ENCODE results near the gene PIP4K2A. TPM values are rescaled to one million over a fixed set of nuclear protein-coding genes. Genes with fewer than 3 reads are reported as not detected.
A peak's percentile ranks its signal among the peaks of the same experiment; 100 is the strongest.

PIP4K2A gene
- total RNA-seq, 2 experiments from 2014 or later: 161 to 163 TPM

- POLR2A ChIA-PET: no interaction called here
- H3K36me3 Mint-ChIP-seq (ENCODE audit: low read depth): peaks cover 75% of the 10 kb centered on the region
- peak; percentile 31 for DNase-seq
- CTCF ChIA-PET: interaction anchor here (0.7 kb wide), 1 partner anchor 117 kb away, joined by 3 read pairs; no protein-coding TSS in a partner anchor
- H3K27ac Mint-ChIP-seq: peak overlapping the region; percentile 78
- H3K27me3 Mint-ChIP-seq: no peaks in the 10 kb centered on the region
- H3K4me3 Mint-ChIP-seq: no peak overlapping the region
- peaks cover 72% of the 10 kb centered on the region for H3K4me1 Mint-ChIP-seq
- H3K9me3 Mint-ChIP-seq: peaks cover 3% of the 10 kb centered on the region
Observed at GRCh38 chr10:22606164-22606614, 108.2 kb downstream of the PIP4K2A start.

- H3K4me3 Mint-ChIP-seq: no peak overlapping the region
- CTCF ChIA-PET: interaction anchor here (0.9 to 1.2 kb wide), 2 partner anchors 8 to 49 kb away, joined by 3 read pairs; no protein-coding TSS in a partner anchor
- no peaks in the 10 kb centered on the region for H3K27me3 Mint-ChIP-seq
- H3K36me3 Mint-ChIP-seq (ENCODE audit: low read depth): peaks cover 76% of the 10 kb centered on the region
- no peak for DNase-seq
- peak overlapping the region; percentile 71 for H3K27ac Mint-ChIP-seq
- POLR2A ChIA-PET: no interaction called here
- H3K4me1 Mint-ChIP-seq: peaks cover 72% of the 10 kb centered on the region
- peaks cover 2% of the 10 kb centered on the region for H3K9me3 Mint-ChIP-seq
Observed at GRCh38 chr10:22605168-22605567, 109.2 kb downstream of the PIP4K2A start.

GRCh38 chr10:22604344-22605126 lies 109.8 kb downstream of the PIP4K2A start:
- Mint-ChIP-seq H3K27ac (peak overlapping the region; percentile 71), H3K36me3 (ENCODE audit: low read depth) (peaks cover 76% of the 10 kb centered on the region), H3K27me3 (no peaks in the 10 kb centered on the region), H3K4me3 (no peak overlapping the region), H3K4me1 (peaks cover 73% of the 10 kb centered on the region), H3K9me3 (no peaks in the 10 kb centered on the region)
- no peak for DNase-seq
- ChIA-PET POLR2A (no interaction called here), CTCF (interaction anchor here (0.9 to 1.2 kb wide), 2 partner anchors 9 to 50 kb away, joined by 3 read pairs; no protein-coding TSS in a partner anchor)

GRCh38 chr10:22603581-22603980 lies 110.8 kb downstream of the PIP4K2A start:
- no peak overlapping the region for H3K4me3 Mint-ChIP-seq
- no peak for DNase-seq
- ChIA-PET CTCF (interaction anchor here (1.1 kb wide), 1 partner anchor 10 kb away, joined by 3 read pairs; no protein-coding TSS in a partner anchor), POLR2A (no interaction called here)
- no peak overlapping the region for H3K27ac Mint-ChIP-seq
- H3K9me3 Mint-ChIP-seq: no peaks in the 10 kb centered on the region
- peaks cover 74% of the 10 kb centered on the region for H3K36me3 Mint-ChIP-seq (ENCODE audit: low read depth)
- no peaks in the 10 kb centered on the region for H3K27me3 Mint-ChIP-seq
- H3K4me1 Mint-ChIP-seq: peaks cover 76% of the 10 kb centered on the region

- ChIA-PET CTCF (interaction anchor here (0.6 to 1.7 kb wide), 4 partner anchors 8 to 590 kb away, joined by 3 read pairs; no protein-coding TSS in a partner anchor), POLR2A (no interaction called here)
- Mint-ChIP-seq H3K27ac (peak overlapping the region; percentile 71), H3K4me1 (peaks cover 82% of the 10 kb centered on the region), H3K9me3 (no peaks in the 10 kb centered on the region), H3K36me3 (ENCODE audit: low read depth) (peaks cover 76% of the 10 kb centered on the region), H3K4me3 (no peak overlapping the region), H3K27me3 (no peaks in the 10 kb centered on the region)
- no peak for DNase-seq
Observed at GRCh38 chr10:22601618-22602017, 112.8 kb downstream of the PIP4K2A start.

GRCh38 chr10:22599636-22600228 lies 114.6 kb downstream of the PIP4K2A start:
- DNase-seq: no peak
- CTCF ChIA-PET: interaction anchor here (0.7 to 1.4 kb wide), 2 partner anchors 19 to 60 kb away, joined by 4 read pairs; no protein-coding TSS in a partner anchor
- Mint-ChIP-seq H3K4me3 (no peak overlapping the region), H3K27ac (peak overlapping the region; percentile 71), H3K27me3 (no peaks in the 10 kb centered on the region), H3K4me1 (peaks cover 70% of the 10 kb centered on the region), H3K36me3 (ENCODE audit: low read depth) (peaks cover 72% of the 10 kb centered on the region), H3K9me3 (no peaks in the 10 kb centered on the region)
- POLR2A ChIA-PET: no interaction called here

GRCh38 chr10:22599048-22599561 lies 115.3 kb downstream of the PIP4K2A start:
- H3K4me1 Mint-ChIP-seq: peaks cover 66% of the 10 kb centered on the region
- no peak for DNase-seq
- POLR2A ChIA-PET: no interaction called here
- peaks cover 68% of the 10 kb centered on the region for H3K36me3 Mint-ChIP-seq (ENCODE audit: low read depth)
- H3K27me3 Mint-ChIP-seq: no peaks in the 10 kb centered on the region
- H3K4me3 Mint-ChIP-seq: no peak overlapping the region
- peak overlapping the region; percentile 54 for H3K27ac Mint-ChIP-seq
- H3K9me3 Mint-ChIP-seq: no peaks in the 10 kb centered on the region
- CTCF ChIA-PET: no interaction called here

GRCh38 chr10:22598478-22598877 lies 115.9 kb downstream of the PIP4K2A start:
- CTCF ChIA-PET: no interaction called here
- Mint-ChIP-seq H3K4me3 (no peak overlapping the region), H3K9me3 (no peaks in the 10 kb centered on the region), H3K27ac (no peak overlapping the region), H3K4me1 (peaks cover 60% of the 10 kb centered on the region), H3K36me3 (ENCODE audit: low read depth) (peaks cover 66% of the 10 kb centered on the region), H3K27me3 (no peaks in the 10 kb centered on the region)
- POLR2A ChIA-PET: no interaction called here
- no peak for DNase-seq

- H3K27me3 Mint-ChIP-seq: no peaks in the 10 kb centered on the region
- CTCF ChIA-PET: interaction anchor here (0.5 to 1.3 kb wide), 2 partner anchors 14 to 36 kb away, joined by 3 read pairs; no protein-coding TSS in a partner anchor
- no peak for DNase-seq
- POLR2A ChIA-PET: no interaction called here
- no peaks in the 10 kb centered on the region for H3K9me3 Mint-ChIP-seq
- peaks cover 66% of the 10 kb centered on the region for H3K36me3 Mint-ChIP-seq (ENCODE audit: low read depth)
- H3K4me1 Mint-ChIP-seq: peaks cover 63% of the 10 kb centered on the region
- peak overlapping the region; percentile 78 for H3K27ac Mint-ChIP-seq
- H3K4me3 Mint-ChIP-seq: no peak overlapping the region
Observed at GRCh38 chr10:22597138-22597537, 117.2 kb downstream of the PIP4K2A start.

- Mint-ChIP-seq H3K27me3 (no peaks in the 10 kb centered on the region), H3K9me3 (no peaks in the 10 kb centered on the region), H3K36me3 (ENCODE audit: low read depth) (peaks cover 55% of the 10 kb centered on the region), H3K4me3 (no peak overlapping the region), H3K4me1 (peaks cover 29% of the 10 kb centered on the region), H3K27ac (peak overlapping the region; percentile 25)
- ChIA-PET POLR2A (no interaction called here), CTCF (interaction anchor here (1.8 kb wide), 1 partner anchor 8 kb away, joined by 5 read pairs; no protein-coding TSS in a partner anchor)
- no peak for DNase-seq
Observed at GRCh38 chr10:22593636-22594198, 120.7 kb downstream of the PIP4K2A start.

GRCh38 chr10:22593026-22593425 lies 121.4 kb downstream of the PIP4K2A start:
- POLR2A ChIA-PET: no interaction called here

GRCh38 chr10:22589851-22590514 lies 124.4 kb downstream of the PIP4K2A start:
- Mint-ChIP-seq H3K9me3 (no peaks in the 10 kb centered on the region), H3K4me3 (no peak overlapping the region), H3K27me3 (no peaks in the 10 kb centered on the region), H3K36me3 (ENCODE audit: low read depth) (peaks cover 49% of the 10 kb centered on the region), H3K4me1 (peaks cover 12% of the 10 kb centered on the region), H3K27ac (no peak overlapping the region)
- ChIA-PET CTCF (interaction anchor here (0.5 kb wide), 1 partner anchor 133 kb away, joined by 3 read pairs; no protein-coding TSS in a partner anchor), POLR2A (no interaction called here)
- DNase-seq: no peak

More at GRCh38 chr10:22593026-22593425, 121.4 kb downstream of the PIP4K2A start:
- Mint-ChIP-seq H3K27me3 (no peaks in the 10 kb centered on the region), H3K4me1 (peaks cover 23% of the 10 kb centered on the region), H3K4me3 (no peak overlapping the region), H3K9me3 (no peaks in the 10 kb centered on the region), H3K27ac (no peak overlapping the region), H3K36me3 (ENCODE audit: low read depth) (peaks cover 53% of the 10 kb centered on the region)
- CTCF ChIA-PET: interaction anchor here (1.2 kb wide), 1 partner anchor 19 kb away, joined by 3 read pairs; no protein-coding TSS in a partner anchor
- no peak for DNase-seq

Data from activated CD4-positive, alpha-beta T cell treated with anti-CD3 and anti-CD28 coated beads, Interleukin-2, amount 10 ng/mL, durations not matched to agents 7 days and 5 days (primary cell).